Stimulated activated naive B cell treated with anti-CD40 and anti-IgM and Interleukin-4, amounts not matched to agents 10 μg/mL and 1 μg/mL and 100 μg/mL, for 72 hours (primary cell): ENCODE data around the gene STXBP2.

Experiments used
- ATAC-seq, 2 donors: fragments of 150-1000 bp; cut with Tn5 transposase; replicated peaks; 2 replicates each; pipeline ENCODE4 v1.10.0; 2021; ENCODE audit warnings: moderate library complexity in 1 of 2
- DNase-seq: peaks from one replicate; pipeline ENCODE4 v3.0.0; 2021
- H3K27ac Mint-ChIP-seq: one replicate; pipeline ENCODE4 v1.8.0; 2022; ENCODE audit warnings: mild to moderate bottlenecking, mixed read lengths
- H3K27me3 Mint-ChIP-seq, 2 donors: one replicate each; pipeline ENCODE4 v1.8.0; 2022; ENCODE audit warnings: mixed read lengths in 2 of 2
- H3K36me3 Mint-ChIP-seq, 2 donors: one replicate each; pipeline ENCODE4 v1.8.0; 2022; ENCODE audit warnings: mixed read lengths in 2 of 2, mild to moderate bottlenecking in 1 of 2
- H3K4me1 Mint-ChIP-seq, 2 donors: one replicate each; pipeline ENCODE4 v1.8.0; 2022; ENCODE audit warnings: mixed read lengths in 2 of 2, mild to moderate bottlenecking in 1 of 2
- H3K4me3 Mint-ChIP-seq, 2 donors: one replicate each; pipeline ENCODE4 v1.8.0; 2022; ENCODE audit warnings: mild to moderate bottlenecking in 2 of 2, mixed read lengths in 2 of 2, moderate library complexity in 1 of 2
- H3K9me3 Mint-ChIP-seq, 2 donors: one replicate each; pipeline ENCODE4 v1.8.0; 2022; ENCODE audit warnings: mixed read lengths in 2 of 2, mild to moderate bottlenecking in 1 of 2

STXBP2 gene

GRCh38 chr19:7645656-7646425, 8.9 kb downstream of the STXBP2 start:
- Mint-ChIP-seq H3K27me3 (peaks cover 0 to 7% of the 10 kb centered on the region in 2 donors), H3K36me3 (peaks cover 42 to 57% of the 10 kb centered on the region in 2 donors), H3K4me3 (no peak overlapping the region), H3K9me3 (peaks cover 0 to 2% of the 10 kb centered on the region in 2 donors), H3K27ac (no peak overlapping the region), H3K4me1 (peaks cover 0 to 4% of the 10 kb centered on the region in 2 donors)
- no peak for ATAC-seq
- no peak for DNase-seq

- Mint-ChIP-seq H3K4me3 (no peak overlapping the region), H3K9me3 (peaks cover 0 to 2% of the 10 kb centered on the region in 2 donors), H3K4me1 (peaks cover 0 to 4% of the 10 kb centered on the region in 2 donors), H3K27me3 (peaks cover 0 to 7% of the 10 kb centered on the region in 2 donors), H3K27ac (no peak overlapping the region), H3K36me3 (peaks cover 42 to 57% of the 10 kb centered on the region in 2 donors)
- DNase-seq (no peak), ATAC-seq (no peak)
These were observed 9.5 kb downstream of the STXBP2 start for GRCh38 chr19:7646426-7646700.

- Mint-ChIP-seq H3K27me3 (peaks cover 0 to 7% of the 10 kb centered on the region in 2 donors), H3K27ac (no peak overlapping the region), H3K9me3 (peaks cover 0 to 2% of the 10 kb centered on the region in 2 donors), H3K4me1 (peaks cover 3 to 5% of the 10 kb centered on the region in 2 donors), H3K36me3 (peaks cover 39 to 53% of the 10 kb centered on the region in 2 donors), H3K4me3 (no peak overlapping the region)
- no peak for ATAC-seq
- DNase-seq = no peak
These were observed 10.2 kb downstream of the STXBP2 start for GRCh38 chr19:7647156-7647555.

GRCh38 chr19:7648265-7649014, 11.5 kb downstream of the STXBP2 start:
- no peak overlapping the region for H3K27ac Mint-ChIP-seq
- H3K36me3 Mint-ChIP-seq = peaks cover 33 to 41% of the 10 kb centered on the region in 2 donors
- H3K4me3 Mint-ChIP-seq = no peak overlapping the region

GRCh38 chr19:7650148-7650547, 13.2 kb downstream of the STXBP2 start:
- Mint-ChIP-seq H3K27me3 (peaks cover 0 to 7% of the 10 kb centered on the region in 2 donors), H3K27ac (peak overlapping the region; percentile 20), H3K36me3 (peaks cover 18 to 25% of the 10 kb centered on the region in 2 donors), H3K4me3 (no peak overlapping the region), H3K9me3 (no peaks in the 10 kb centered on the region), H3K4me1 (peaks cover 7 to 8% of the 10 kb centered on the region in 2 donors)
- ATAC-seq (no peak), DNase-seq (no peak)

More at GRCh38 chr19:7648265-7649014, 11.5 kb downstream of the STXBP2 start:
- H3K27me3 Mint-ChIP-seq = peaks cover 0 to 7% of the 10 kb centered on the region in 2 donors
- no peaks in the 10 kb centered on the region for H3K9me3 Mint-ChIP-seq
- no peak for ATAC-seq
- peaks cover 7 to 8% of the 10 kb centered on the region in 2 donors for H3K4me1 Mint-ChIP-seq
- DNase-seq = no peak

- DNase-seq (peak; percentile 67), ATAC-seq (peak; percentile 84 to 87)
- Mint-ChIP-seq H3K4me3 (peak overlapping the region; percentile 78), H3K27me3 (peaks cover 0 to 7% of the 10 kb centered on the region in 2 donors), H3K36me3 (peaks cover 12 to 14% of the 10 kb centered on the region in 2 donors), H3K27ac (peak overlapping the region; percentile 92), H3K4me1 (peaks cover 6 to 10% of the 10 kb centered on the region in 2 donors), H3K9me3 (no peaks in the 10 kb centered on the region)
These were observed 15.2 kb downstream of the STXBP2 start for GRCh38 chr19:7652061-7652641.

GRCh38 chr19:7654401-7654800, 17.5 kb downstream of the STXBP2 start:
- DNase-seq = no peak
- H3K27ac Mint-ChIP-seq = no peak overlapping the region
- H3K9me3 Mint-ChIP-seq = no peaks in the 10 kb centered on the region
- ATAC-seq = no peak
- H3K4me1 Mint-ChIP-seq = peaks cover 9 to 23% of the 10 kb centered on the region in 2 donors
- peaks cover 0 to 7% of the 10 kb centered on the region in 2 donors for H3K27me3 Mint-ChIP-seq
- no peak overlapping the region for H3K4me3 Mint-ChIP-seq
- H3K36me3 Mint-ChIP-seq = peaks cover 0 to 2% of the 10 kb centered on the region in 2 donors

- Mint-ChIP-seq H3K9me3 (no peaks in the 10 kb centered on the region), H3K27me3 (no peaks in the 10 kb centered on the region), H3K4me1 (peaks cover 9 to 23% of the 10 kb centered on the region in 2 donors), H3K36me3 (peaks cover 0 to 2% of the 10 kb centered on the region in 2 donors), H3K4me3 (no peak overlapping the region), H3K27ac (peak overlapping the region; percentile 32)
- no peak for ATAC-seq
- no peak for DNase-seq
These were observed 18.7 kb downstream of the STXBP2 start for GRCh38 chr19:7655581-7655980.

GRCh38 chr19:7657131-7657751, 20.3 kb downstream of the STXBP2 start:
- peak overlapping the region; percentile 13 to 82 for H3K4me3 Mint-ChIP-seq
- no peaks in the 10 kb centered on the region for H3K27me3 Mint-ChIP-seq
- ATAC-seq (peak; percentile 53 to 68), DNase-seq (peak; percentile 44)
- H3K36me3 Mint-ChIP-seq = peaks cover 0 to 2% of the 10 kb centered on the region in 2 donors
- H3K9me3 Mint-ChIP-seq = no peaks in the 10 kb centered on the region
- H3K4me1 Mint-ChIP-seq = peaks cover 7 to 19% of the 10 kb centered on the region in 2 donors
- H3K27ac Mint-ChIP-seq = peak overlapping the region; percentile 90

GRCh38 chr19:7658219-7658686, 21.3 kb downstream of the STXBP2 start:
- Mint-ChIP-seq H3K9me3 (no peaks in the 10 kb centered on the region), H3K27me3 (no peaks in the 10 kb centered on the region), H3K4me1 (peaks cover 5 to 15% of the 10 kb centered on the region in 2 donors), H3K4me3 (peak overlapping the region; percentile 78 to 82), H3K27ac (peak overlapping the region; percentile 90), H3K36me3 (no peaks in the 10 kb centered on the region)
- DNase-seq (peak; percentile 70), ATAC-seq (peak; percentile 97 to 99)

GRCh38 chr19:7661744-7662538, 25.0 kb downstream of the STXBP2 start:
- H3K36me3 Mint-ChIP-seq = no peaks in the 10 kb centered on the region
- no peak overlapping the region for H3K27ac Mint-ChIP-seq
- no peak overlapping the region for H3K4me3 Mint-ChIP-seq
- no peak for DNase-seq
- H3K4me1 Mint-ChIP-seq = peaks cover 3 to 15% of the 10 kb centered on the region in 2 donors
- peaks cover 5 to 8% of the 10 kb centered on the region in 2 donors for H3K27me3 Mint-ChIP-seq
- ATAC-seq = no peak
- no peaks in the 10 kb centered on the region for H3K9me3 Mint-ChIP-seq

GRCh38 chr19:7662657-7663056, 25.7 kb downstream of the STXBP2 start:
- Mint-ChIP-seq H3K36me3 (no peaks in the 10 kb centered on the region), H3K27ac (no peak overlapping the region), H3K4me1 (peaks cover 0 to 8% of the 10 kb centered on the region in 2 donors), H3K9me3 (no peaks in the 10 kb centered on the region), H3K27me3 (peaks cover 10 to 13% of the 10 kb centered on the region in 2 donors), H3K4me3 (no peak overlapping the region)
- ATAC-seq (no peak), DNase-seq (no peak)

GRCh38 chr19:7663706-7664105, 26.8 kb downstream of the STXBP2 start:
- Mint-ChIP-seq H3K27me3 (peaks cover 10 to 13% of the 10 kb centered on the region in 2 donors), H3K4me1 (no peaks in the 10 kb centered on the region), H3K36me3 (no peaks in the 10 kb centered on the region), H3K27ac (no peak overlapping the region), H3K4me3 (no peak overlapping the region), H3K9me3 (no peaks in the 10 kb centered on the region)
- no peak for ATAC-seq
- no peak for DNase-seq
